ENCODE data around the gene FBN1. TPM values are rescaled to one million over a fixed set of nuclear protein-coding genes. Genes with fewer than 3 reads are reported as not detected.

The FBN1 gene
- total RNA-seq, 1 experiment from 2014 or later: 5.2 TPM

GRCh38 chr15:48371550-48371949, 274.0 kb downstream of the FBN1 start (continued):
- TF ChIP-seq MLX (CRISPR knock-in tag; IDR thresholded peaks at IDR 0.05): no peak

GRCh38 chr15:48370460-48370859, 275.0 kb downstream of the FBN1 start:
- no peak for TF ChIP-seq NR3C1 (CRISPR knock-in tag; conservative IDR thresholded peaks at IDR 0.05; ENCODE audit: low read depth)
- TF ChIP-seq EMX1 (CRISPR knock-in tag; IDR thresholded peaks at IDR 0.05): no peak
- TF ChIP-seq NR2C2 (CRISPR knock-in tag; IDR thresholded peaks at IDR 0.05): no peak
- TF ChIP-seq FOXP4 (CRISPR knock-in tag; IDR thresholded peaks at IDR 0.05): no peak
- TF ChIP-seq MLX (CRISPR knock-in tag; IDR thresholded peaks at IDR 0.05): no peak
- TF ChIP-seq RELA (CRISPR knock-in tag; IDR thresholded peaks at IDR 0.05; ENCODE audit: borderline replicate concordance): no peak
- no peak for TF ChIP-seq OVOL2 (CRISPR knock-in tag; IDR thresholded peaks at IDR 0.05; ENCODE audit: borderline replicate concordance)
- no peak for TF ChIP-seq PRDM15 (CRISPR knock-in tag; IDR thresholded peaks at IDR 0.05)
- TF ChIP-seq ZNF317 (CRISPR knock-in tag; IDR thresholded peaks at IDR 0.05; ENCODE audit: borderline replicate concordance, low read depth): no peak
- TF ChIP-seq IRF2 (CRISPR knock-in tag; IDR thresholded peaks at IDR 0.05; ENCODE audit: borderline replicate concordance, low read depth): no peak
- no peak for TF ChIP-seq RORB (CRISPR knock-in tag; IDR thresholded peaks at IDR 0.05)
- no peak for TF ChIP-seq ATF6 (CRISPR knock-in tag; IDR thresholded peaks at IDR 0.05)
- Mint-ChIP-seq H3K27me3 (ENCODE audit: low read depth) (no peaks in the 10 kb centered on the region; the same call in 1 of the 2 replicates), H3K4me3 (no peak overlapping the region), H3K27ac (no peak overlapping the region), H3K36me3 (no peaks in the 10 kb centered on the region), H3K9me3 (peaks cover 4% of the 10 kb centered on the region), H3K4me1 (no peaks in the 10 kb centered on the region)
- DNase-seq (ENCODE audit: low spot score) (no peak), ATAC-seq (no peak)
- POLR2A ChIA-PET: no interaction called here
- CTCF ChIA-PET: interaction anchor here (1.0 to 1.8 kb wide), 2 partner anchors 13 to 15 kb away, joined by 3 to 6 read pairs; no protein-coding TSS in a partner anchor

- H3K27me3 Mint-ChIP-seq (ENCODE audit: low read depth): no peaks in the 10 kb centered on the region
- no peak overlapping the region for H3K27ac Mint-ChIP-seq
- POLR2A ChIA-PET: no interaction called here
- no peak for TF ChIP-seq ZNF423 (CRISPR knock-in tag; IDR thresholded peaks at IDR 0.05)
- no peak for TF ChIP-seq NFATC4 (CRISPR knock-in tag; IDR thresholded peaks at IDR 0.05)
- TF ChIP-seq MXD4 (CRISPR knock-in tag; IDR thresholded peaks at IDR 0.05; ENCODE audit: borderline replicate concordance): no peak
- no peak for TF ChIP-seq CDX4 (CRISPR knock-in tag; IDR thresholded peaks at IDR 0.05; ENCODE audit: borderline replicate concordance)
- no peak for TF ChIP-seq ZNF232 (CRISPR knock-in tag; IDR thresholded peaks at IDR 0.05)
- no peak for TF ChIP-seq ZSCAN18 (CRISPR knock-in tag; IDR thresholded peaks at IDR 0.05)
- TF ChIP-seq HMGXB4 (CRISPR knock-in tag; IDR thresholded peaks at IDR 0.05): no peak
These were observed 278.0 kb downstream of the FBN1 start for GRCh38 chr15:48367483-48367882.

More at GRCh38 chr15:48367483-48367882, 278.0 kb downstream of the FBN1 start:
- Mint-ChIP-seq H3K9me3 (peaks cover 4% of the 10 kb centered on the region), H3K4me1 (no peaks in the 10 kb centered on the region), H3K36me3 (no peaks in the 10 kb centered on the region), H3K4me3 (no peak overlapping the region)
- no peak for DNase-seq (ENCODE audit: low spot score)
- ATAC-seq: no peak
- CTCF ChIA-PET: no interaction called here

Data from WTC11 (cell line).